GM12874 (cell line): ENCODE data around the gene KRTAP5-4.

Experiments
- TF ChIP-seq, protein P1 (sequence below): IDR thresholded peaks from 2 replicates; pipeline ENCODE4 v1.5.1; 2011; ENCODE audit warnings: low read depth, mild to moderate bottlenecking, control low read depth, low read length, moderate library complexity; ENCODE audit not compliant: insufficient read depth

KRTAP5-4 gene

GRCh38 chr11:1648653-1649420, 26.9 kb upstream of the KRTAP5-4 start:
- TF ChIP-seq, protein P1, sequence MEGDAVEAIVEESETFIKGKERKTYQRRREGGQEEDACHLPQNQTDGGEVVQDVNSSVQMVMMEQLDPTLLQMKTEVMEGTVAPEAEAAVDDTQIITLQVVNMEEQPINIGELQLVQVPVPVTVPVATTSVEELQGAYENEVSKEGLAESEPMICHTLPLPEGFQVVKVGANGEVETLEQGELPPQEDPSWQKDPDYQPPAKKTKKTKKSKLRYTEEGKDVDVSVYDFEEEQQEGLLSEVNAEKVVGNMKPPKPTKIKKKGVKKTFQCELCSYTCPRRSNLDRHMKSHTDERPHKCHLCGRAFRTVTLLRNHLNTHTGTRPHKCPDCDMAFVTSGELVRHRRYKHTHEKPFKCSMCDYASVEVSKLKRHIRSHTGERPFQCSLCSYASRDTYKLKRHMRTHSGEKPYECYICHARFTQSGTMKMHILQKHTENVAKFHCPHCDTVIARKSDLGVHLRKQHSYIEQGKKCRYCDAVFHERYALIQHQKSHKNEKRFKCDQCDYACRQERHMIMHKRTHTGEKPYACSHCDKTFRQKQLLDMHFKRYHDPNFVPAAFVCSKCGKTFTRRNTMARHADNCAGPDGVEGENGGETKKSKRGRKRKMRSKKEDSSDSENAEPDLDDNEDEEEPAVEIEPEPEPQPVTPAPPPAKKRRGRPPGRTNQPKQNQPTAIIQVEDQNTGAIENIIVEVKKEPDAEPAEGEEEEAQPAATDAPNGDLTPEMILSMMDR = no peak

DNA sequence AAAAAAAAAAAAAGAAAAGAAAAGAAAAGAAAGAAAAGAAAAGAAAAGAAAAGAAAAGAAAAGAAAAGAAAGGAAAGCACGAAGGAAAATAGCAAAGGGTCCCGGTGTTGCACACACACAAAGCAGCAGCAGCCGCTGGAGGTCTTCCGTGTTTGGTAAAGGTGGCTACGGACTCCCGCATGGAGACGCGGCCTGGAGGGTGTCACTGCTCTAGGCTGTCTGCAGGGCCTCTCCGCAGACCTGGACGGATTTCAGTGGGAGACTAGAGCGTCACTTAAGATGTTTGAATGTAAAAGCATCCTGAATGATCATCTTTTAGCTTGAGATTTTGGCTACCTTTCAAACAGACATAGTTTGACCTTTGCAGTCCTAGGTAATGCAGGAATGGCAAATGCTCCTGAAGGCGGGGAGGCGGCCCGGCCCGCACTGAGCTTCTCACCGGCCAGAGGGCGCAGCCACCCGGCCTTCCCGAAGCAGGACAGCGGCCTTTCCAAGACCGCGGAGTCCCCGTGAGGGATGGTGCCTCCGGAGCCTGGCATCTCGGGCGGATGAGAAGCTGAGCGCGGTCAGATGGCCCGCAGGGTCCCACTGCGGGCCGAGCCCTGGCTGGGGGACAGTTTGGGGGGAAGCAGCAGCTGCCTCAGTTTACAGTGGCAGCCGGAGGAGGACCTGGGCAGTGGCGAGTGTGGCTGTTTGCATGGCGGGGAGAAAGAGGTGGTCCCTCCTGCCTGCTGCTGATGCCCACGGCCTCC, 26.1 kb upstream of the KRTAP5-4 start:
- TF ChIP-seq, protein P1 = no peak

DNA sequence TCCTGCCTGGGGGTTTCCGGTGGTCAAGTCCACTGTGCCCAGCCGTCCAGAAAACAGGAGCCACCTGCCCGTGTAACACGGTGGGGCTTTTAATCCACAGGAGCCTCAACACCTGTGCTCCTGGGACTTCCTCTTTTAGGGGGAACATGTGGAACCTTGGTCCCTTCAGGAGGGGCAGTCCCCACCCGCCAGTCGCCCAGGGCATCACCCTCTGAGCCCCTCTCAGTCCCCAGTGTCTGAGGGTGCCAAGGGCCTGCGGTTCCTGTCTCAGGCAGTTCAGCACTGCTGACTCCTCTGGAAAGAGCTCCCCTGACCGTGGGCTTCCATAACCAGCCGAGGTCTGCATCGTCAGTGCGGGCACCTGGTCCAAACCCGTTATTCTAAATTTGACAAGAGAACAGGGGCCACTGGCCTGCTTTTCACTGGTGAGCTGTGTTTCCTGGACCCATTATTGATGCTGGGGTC, 23.5 kb upstream of the KRTAP5-4 start:
- TF ChIP-seq, protein P1 = no peak

- TF ChIP-seq, protein P1 = no peak
Observed at GRCh38 chr11:1644601-1645356, 22.8 kb upstream of the KRTAP5-4 start.

GRCh38 chr11:1643146-1643690, 21.3 kb upstream of the KRTAP5-4 start:
- TF ChIP-seq, protein P1 = no peak

- TF ChIP-seq, protein P1 = no peak
Observed at GRCh38 chr11:1642288-1643145, 20.6 kb upstream of the KRTAP5-4 start.
